Astrocyte of the hippocampus (primary cell): ENCODE results near the gene ZNF649.

Source experiments
- DNase-seq: peaks from one replicate; pipeline ENCODE4 v3.0.0; 2011; ENCODE audit warnings: low read depth, low spot score

The ZNF649 gene

DNA sequence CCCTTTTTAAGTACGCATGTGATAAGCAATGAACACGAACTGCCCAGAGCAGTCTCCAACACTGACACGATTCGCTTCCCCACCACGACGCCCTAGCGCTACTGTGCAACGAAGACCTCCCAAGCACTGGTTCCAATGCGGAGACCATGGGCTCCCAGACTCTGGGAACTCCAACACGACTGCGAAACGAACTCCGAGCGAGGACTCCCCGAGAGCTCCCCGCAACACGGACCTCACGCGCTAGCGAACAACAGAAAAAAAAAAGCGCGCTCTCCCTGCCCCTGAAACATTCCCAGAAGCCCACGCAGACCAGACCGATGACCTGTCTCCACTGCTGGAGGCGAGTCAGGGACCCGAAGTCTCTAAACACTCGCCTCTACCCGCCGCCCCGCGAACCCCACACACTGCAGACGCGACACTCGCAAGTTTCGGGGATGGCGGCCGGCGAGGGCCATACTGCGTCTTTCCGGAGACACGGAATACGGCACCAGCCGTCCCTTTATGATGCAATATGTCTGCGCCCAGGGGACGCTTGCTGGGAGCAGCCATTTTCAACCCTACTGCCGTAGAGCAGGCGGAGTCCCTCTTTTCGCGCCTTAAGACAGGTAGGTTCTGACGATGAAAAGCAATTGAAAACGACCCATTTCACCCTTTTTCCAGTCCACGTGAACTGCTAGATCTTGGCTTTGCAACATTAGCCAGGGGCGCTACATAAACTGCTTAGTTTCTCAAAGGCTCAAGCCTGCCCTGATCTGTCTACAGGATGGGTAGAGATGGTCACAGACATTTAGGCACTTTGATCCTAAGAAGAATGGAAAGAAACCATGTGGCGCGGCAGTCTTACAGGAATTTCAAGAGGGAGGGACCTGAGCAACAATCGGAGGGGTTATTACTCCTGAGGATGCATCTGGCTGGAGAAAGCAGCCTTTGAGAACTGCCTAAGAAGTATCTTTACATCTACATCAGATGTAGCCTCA is 17.0 kb downstream of the ZNF649 start, which contains the start of gene ZNF577:
Gene ZNF577, minus strand, starts transcription at position 430 of the 977 bp plus-strand sequence. CDS start 7,569 bp downstream, outside the sequence.
- peak; percentile 97 for DNase-seq

DNA sequence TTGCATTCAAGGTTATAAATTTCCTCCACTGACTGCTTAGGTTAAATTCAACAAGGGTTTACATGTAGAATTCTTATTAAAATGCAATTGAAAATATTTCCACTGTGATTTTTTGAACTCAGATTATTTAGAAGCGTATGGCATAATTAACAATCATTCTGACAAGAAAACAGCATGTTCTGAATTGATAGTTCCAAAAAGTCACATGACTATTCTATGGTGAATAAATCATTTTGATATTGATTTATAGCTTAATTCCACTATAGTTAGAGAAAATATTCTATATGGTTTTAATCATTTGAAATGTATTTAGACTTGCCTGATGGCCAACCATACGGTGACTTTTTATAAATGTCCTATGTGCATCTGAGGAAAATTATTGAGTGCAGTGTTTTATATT is 20.1 kb downstream of the ZNF649 start:
- DNase-seq, result no peak

DNA sequence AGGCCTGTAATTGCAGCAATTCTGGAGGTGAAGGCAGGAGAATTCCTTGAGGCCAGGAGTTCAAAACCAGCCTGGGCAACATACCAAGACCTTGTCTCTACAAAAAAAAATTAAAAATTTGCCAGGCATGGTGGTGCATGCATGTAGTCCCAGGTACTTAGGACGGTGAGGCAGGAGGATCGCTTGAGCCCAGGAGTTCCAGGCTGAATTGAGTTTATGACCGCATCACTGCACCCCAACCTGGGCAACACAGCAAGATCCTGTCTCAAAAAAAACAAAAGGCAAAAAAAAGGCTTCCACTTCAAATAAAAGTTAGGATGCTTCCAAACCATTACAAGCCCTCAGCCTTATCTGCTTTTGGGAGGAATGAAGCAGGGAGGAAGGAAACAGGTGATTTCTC is 22.3 kb downstream of the ZNF649 start:
- DNase-seq, result no peak

GRCh38 chr19:51873097-51873496 is 31.7 kb downstream of the ZNF649 start:
- DNase-seq, result no peak

GRCh38 chr19:51861870-51862622 is 42.8 kb downstream of the ZNF649 start:
- DNase-seq, result no peak
